Measurements from ENCODE around the gene CDIPT.

CDIPT gene

GRCh38 chr16:29809031-29809747 is 53.8 kb downstream of the CDIPT start:
- DNase-seq = no peak
